WTC11 (cell line): Measurements from ENCODE around the gene DCX. TPM values are rescaled to one million over a fixed set of nuclear protein-coding genes. Genes with fewer than 3 reads are reported as not detected.

Experiments used
- ATAC-seq: fragments of 200-7000 bp; cut with Tn5 transposase; 2 replicates; pipeline ENCODE4 v1.10.0; 2021; ENCODE audit warnings: mild to moderate bottlenecking, moderate library complexity
- CTCF ChIA-PET: fragments of 300-600 bp; sonication (Branson Sonifier 250); formaldehyde crosslinking; loops from one replicate; lab custom pipeline; 2021; ENCODE audit warnings: antibody characterized with exemption; lab: Charles Lee
- POLR2A ChIA-PET: fragments of 350-600 bp; sonication (Branson Sonifier 250); formaldehyde crosslinking; loops from one replicate; lab custom pipeline; 2021; ENCODE audit warnings: antibody characterized with exemption; lab: Charles Lee
- DNase-seq: peaks from one replicate; pipeline ENCODE4 v3.0.0; 2021; ENCODE audit warnings: low spot score
- H3K27ac Mint-ChIP-seq: 2 replicates; pipeline ENCODE4 v1.8.0; 2021; ENCODE audit warnings: mixed read lengths
- H3K27me3 Mint-ChIP-seq: 2 replicates; pipeline ENCODE4 v1.8.0; 2021; ENCODE audit warnings: low read depth, mild to moderate bottlenecking, moderate library complexity, mixed read lengths
- H3K36me3 Mint-ChIP-seq: 2 replicates; pipeline ENCODE4 v1.8.0; 2021; ENCODE audit warnings: mixed read lengths
- H3K4me1 Mint-ChIP-seq: 2 replicates; pipeline ENCODE4 v1.8.0; 2022; ENCODE audit warnings: mixed read lengths
- H3K4me3 Mint-ChIP-seq: 2 replicates; pipeline ENCODE4 v1.8.0; 2021; ENCODE audit warnings: mild to moderate bottlenecking, moderate library complexity, mixed read lengths
- H3K9me3 Mint-ChIP-seq: 2 replicates; pipeline ENCODE4 v1.8.0; 2021; ENCODE audit warnings: mixed read lengths
- CREB1 ChIP-seq: sonication (generic); formaldehyde crosslinking; IDR thresholded peaks from 2 replicates; pipeline ENCODE4 v1.8.0; 2023; ENCODE audit warnings: mild to moderate bottlenecking, missing genetic modification reagents
- IRF2 ChIP-seq: sonication (generic); formaldehyde crosslinking; IDR thresholded peaks from 2 replicates; pipeline ENCODE4 v1.8.0; 2022; ENCODE audit warnings: low read depth, missing genetic modification reagents, borderline replicate concordance
- NFYB ChIP-seq: sonication (generic); formaldehyde crosslinking; conservative IDR thresholded peaks from 2 replicates; pipeline ENCODE4 v1.8.0; 2022; ENCODE audit warnings: low read depth, missing genetic modification reagents
- PREB ChIP-seq: sonication (generic); formaldehyde crosslinking; IDR thresholded peaks from 2 replicates; pipeline ENCODE4 v1.8.1; 2022; ENCODE audit warnings: mild to moderate bottlenecking, missing genetic modification reagents, moderate library complexity, borderline replicate concordance
- SMAD4 ChIP-seq: sonication (generic); formaldehyde crosslinking; IDR thresholded peaks from 2 replicates; pipeline ENCODE4 v1.8.0; 2022; ENCODE audit warnings: mild to moderate bottlenecking, missing genetic modification reagents
- SOX15 ChIP-seq: fragments of 250-450 bp; sonication (Bioruptor Pico); IDR thresholded peaks from 2 replicates; pipeline ENCODE4 v1.9.0; 2021; ENCODE audit warnings: mild to moderate bottlenecking
- USF2 ChIP-seq: sonication (generic); formaldehyde crosslinking; IDR thresholded peaks from 2 replicates; pipeline ENCODE4 v1.8.1; 2023; ENCODE audit warnings: mild to moderate bottlenecking, missing genetic modification reagents, moderate library complexity
- total RNA-seq: library from RNA; stranded (reverse); gene quantifications from 3 replicates; pipeline ENCODE4 v1.2.3, GENCODE V29; 2021
- TF ChIP-seq, protein P1 (sequence below): sonication (generic); formaldehyde crosslinking; IDR thresholded peaks from 2 replicates; pipeline ENCODE4 v1.8.0; 2022; ENCODE audit warnings: mild to moderate bottlenecking, missing genetic modification reagents
- TF ChIP-seq, protein P2 (sequence below): fragments of 250-450 bp; sonication (Bioruptor Pico); conservative IDR thresholded peaks from 2 replicates; pipeline ENCODE4 v1.9.0; 2021; ENCODE audit warnings: mild to moderate bottlenecking
- TF ChIP-seq, protein P3 (sequence below): fragments of 250-450 bp; sonication (Bioruptor Pico); IDR thresholded peaks from 2 replicates; pipeline ENCODE4 v1.9.0; 2021; ENCODE audit warnings: mild to moderate bottlenecking
- TF ChIP-seq, protein P4 (sequence below): sonication (generic); formaldehyde crosslinking; IDR thresholded peaks from 2 replicates; pipeline ENCODE4 v1.8.0; 2023; ENCODE audit warnings: missing genetic modification reagents, mild to moderate bottlenecking, borderline replicate concordance

The DCX gene
- total RNA-seq, 1 experiment from 2014 or later, result 2.1 TPM

DNA sequence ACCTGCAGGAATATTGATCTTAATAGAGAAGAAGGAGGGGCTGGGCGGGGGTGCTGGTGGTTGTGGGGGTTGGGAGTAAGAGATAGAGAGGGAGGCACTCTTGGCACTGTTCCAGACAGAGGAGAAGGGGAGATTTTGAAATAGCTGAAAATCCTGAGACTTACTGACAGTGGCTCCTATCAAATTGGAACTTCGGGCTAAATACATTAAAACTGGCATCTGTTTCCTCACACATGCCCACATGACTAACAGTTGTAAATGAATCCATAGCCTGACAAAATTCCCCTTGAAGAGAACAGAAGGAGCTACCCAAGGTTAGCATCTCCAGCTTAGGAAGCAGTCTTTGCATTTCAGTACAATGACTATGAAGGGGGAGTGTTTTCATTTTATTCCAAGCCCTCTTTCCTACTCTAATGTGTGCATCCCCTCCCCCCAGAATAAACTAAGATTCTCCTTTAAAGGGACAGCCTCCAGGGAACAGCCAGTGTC lies 1.4 kb downstream of the DCX start:
- ChIA-PET POLR2A (no interaction called here), CTCF (interaction anchor here (1.7 kb wide), 1 partner anchor 35 kb away, joined by 6 read pairs; no protein-coding TSS in a partner anchor)
- no peaks in the 10 kb centered on the region for H3K9me3 Mint-ChIP-seq
- no peak for DNase-seq
- TF ChIP-seq, protein P1, sequence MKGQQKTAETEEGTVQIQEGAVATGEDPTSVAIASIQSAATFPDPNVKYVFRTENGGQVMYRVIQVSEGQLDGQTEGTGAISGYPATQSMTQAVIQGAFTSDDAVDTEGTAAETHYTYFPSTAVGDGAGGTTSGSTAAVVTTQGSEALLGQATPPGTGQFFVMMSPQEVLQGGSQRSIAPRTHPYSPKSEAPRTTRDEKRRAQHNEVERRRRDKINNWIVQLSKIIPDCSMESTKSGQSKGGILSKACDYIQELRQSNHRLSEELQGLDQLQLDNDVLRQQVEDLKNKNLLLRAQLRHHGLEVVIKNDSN (CRISPR knock-in tag), result no peak
- TF ChIP-seq CREB1 (CRISPR knock-in tag) (no peak), USF2 (no peak), PREB (CRISPR knock-in tag) (no peak), SMAD4 (CRISPR knock-in tag) (no peak), NFYB (CRISPR knock-in tag) (no peak)
- TF ChIP-seq, protein P2, sequence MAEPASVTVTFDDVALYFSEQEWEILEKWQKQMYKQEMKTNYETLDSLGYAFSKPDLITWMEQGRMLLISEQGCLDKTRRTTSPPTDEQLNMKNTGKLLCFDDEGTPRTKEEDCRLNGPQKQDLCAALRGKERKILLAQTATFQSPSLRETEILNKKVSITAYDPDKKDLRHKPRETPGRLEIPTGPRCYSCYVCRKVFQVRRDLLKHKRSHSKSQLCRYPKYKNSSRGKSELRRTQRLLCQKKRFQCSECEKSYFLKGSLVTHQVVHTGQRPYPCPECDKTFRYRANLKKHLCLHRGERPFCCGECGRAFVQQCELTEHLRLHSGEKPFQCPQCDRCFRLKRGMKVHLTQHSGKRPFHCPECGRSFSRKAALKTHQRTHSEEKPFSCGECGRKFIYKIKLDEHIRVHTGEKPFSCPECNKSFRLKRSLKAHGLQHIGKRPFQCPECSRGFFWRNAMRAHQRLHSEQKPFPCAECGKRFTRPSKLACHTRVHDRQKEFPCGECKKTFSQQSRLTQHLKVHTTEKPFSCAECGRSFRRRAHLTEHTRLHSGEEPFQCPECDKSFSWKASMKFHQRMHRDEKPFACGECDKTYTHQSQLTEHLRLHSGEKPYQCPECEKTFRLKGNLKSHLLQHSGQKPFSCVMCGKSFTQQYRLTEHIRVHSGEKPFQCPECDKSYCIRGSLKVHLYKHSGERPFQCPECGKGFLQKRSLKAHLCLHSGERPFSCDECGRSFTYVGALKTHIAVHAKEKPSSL (CRISPR knock-in tag), result no peak
- TF ChIP-seq, protein P3, sequence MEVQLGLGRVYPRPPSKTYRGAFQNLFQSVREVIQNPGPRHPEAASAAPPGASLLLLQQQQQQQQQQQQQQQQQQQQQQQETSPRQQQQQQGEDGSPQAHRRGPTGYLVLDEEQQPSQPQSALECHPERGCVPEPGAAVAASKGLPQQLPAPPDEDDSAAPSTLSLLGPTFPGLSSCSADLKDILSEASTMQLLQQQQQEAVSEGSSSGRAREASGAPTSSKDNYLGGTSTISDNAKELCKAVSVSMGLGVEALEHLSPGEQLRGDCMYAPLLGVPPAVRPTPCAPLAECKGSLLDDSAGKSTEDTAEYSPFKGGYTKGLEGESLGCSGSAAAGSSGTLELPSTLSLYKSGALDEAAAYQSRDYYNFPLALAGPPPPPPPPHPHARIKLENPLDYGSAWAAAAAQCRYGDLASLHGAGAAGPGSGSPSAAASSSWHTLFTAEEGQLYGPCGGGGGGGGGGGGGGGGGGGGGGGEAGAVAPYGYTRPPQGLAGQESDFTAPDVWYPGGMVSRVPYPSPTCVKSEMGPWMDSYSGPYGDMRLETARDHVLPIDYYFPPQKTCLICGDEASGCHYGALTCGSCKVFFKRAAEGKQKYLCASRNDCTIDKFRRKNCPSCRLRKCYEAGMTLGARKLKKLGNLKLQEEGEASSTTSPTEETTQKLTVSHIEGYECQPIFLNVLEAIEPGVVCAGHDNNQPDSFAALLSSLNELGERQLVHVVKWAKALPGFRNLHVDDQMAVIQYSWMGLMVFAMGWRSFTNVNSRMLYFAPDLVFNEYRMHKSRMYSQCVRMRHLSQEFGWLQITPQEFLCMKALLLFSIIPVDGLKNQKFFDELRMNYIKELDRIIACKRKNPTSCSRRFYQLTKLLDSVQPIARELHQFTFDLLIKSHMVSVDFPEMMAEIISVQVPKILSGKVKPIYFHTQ, result no peak
- H3K27ac Mint-ChIP-seq, result no peak overlapping the region
- no peak for ATAC-seq
- H3K4me3 Mint-ChIP-seq, result peak overlapping the region; percentile 64; the same call in 1 of the 2 replicates
- H3K36me3 Mint-ChIP-seq, result no peaks in the 10 kb centered on the region
- peaks cover 34% of the 10 kb centered on the region for H3K4me1 Mint-ChIP-seq
- peaks cover 22% of the 10 kb centered on the region for H3K27me3 Mint-ChIP-seq

DNA sequence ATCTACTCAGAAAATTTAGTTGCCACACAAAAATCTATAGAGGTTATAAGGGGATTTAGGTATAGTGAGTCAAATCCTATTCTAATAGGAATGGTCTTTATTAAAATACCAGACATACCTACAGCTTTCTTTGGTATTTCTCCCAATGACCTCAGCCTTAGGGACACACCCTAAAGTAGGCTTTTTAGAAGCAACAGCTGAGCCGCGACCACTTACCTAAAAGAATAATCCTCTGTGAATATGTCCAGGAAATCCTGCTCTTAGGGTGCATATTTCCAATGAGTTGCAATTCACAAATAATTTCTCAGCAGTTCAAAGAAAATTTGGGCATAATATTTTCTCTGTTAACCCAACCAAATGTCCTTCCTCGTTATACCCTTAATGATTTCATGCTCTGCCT lies 2.7 kb downstream of the DCX start:
- DNase-seq (no peak), ATAC-seq (no peak)
- CTCF ChIA-PET, result no interaction called here
- Mint-ChIP-seq H3K36me3 (no peaks in the 10 kb centered on the region), H3K4me1 (peaks cover 34% of the 10 kb centered on the region), H3K27me3 (peaks cover 22% of the 10 kb centered on the region), H3K9me3 (no peaks in the 10 kb centered on the region), H3K4me3 (no peak overlapping the region), H3K27ac (no peak overlapping the region)
- TF ChIP-seq, protein P1 (CRISPR knock-in tag), result no peak
- TF ChIP-seq USF2 (no peak), IRF2 (CRISPR knock-in tag) (no peak), PREB (CRISPR knock-in tag) (no peak), SOX15 (CRISPR knock-in tag) (no peak), SMAD4 (CRISPR knock-in tag) (no peak)
- TF ChIP-seq, protein P4, sequence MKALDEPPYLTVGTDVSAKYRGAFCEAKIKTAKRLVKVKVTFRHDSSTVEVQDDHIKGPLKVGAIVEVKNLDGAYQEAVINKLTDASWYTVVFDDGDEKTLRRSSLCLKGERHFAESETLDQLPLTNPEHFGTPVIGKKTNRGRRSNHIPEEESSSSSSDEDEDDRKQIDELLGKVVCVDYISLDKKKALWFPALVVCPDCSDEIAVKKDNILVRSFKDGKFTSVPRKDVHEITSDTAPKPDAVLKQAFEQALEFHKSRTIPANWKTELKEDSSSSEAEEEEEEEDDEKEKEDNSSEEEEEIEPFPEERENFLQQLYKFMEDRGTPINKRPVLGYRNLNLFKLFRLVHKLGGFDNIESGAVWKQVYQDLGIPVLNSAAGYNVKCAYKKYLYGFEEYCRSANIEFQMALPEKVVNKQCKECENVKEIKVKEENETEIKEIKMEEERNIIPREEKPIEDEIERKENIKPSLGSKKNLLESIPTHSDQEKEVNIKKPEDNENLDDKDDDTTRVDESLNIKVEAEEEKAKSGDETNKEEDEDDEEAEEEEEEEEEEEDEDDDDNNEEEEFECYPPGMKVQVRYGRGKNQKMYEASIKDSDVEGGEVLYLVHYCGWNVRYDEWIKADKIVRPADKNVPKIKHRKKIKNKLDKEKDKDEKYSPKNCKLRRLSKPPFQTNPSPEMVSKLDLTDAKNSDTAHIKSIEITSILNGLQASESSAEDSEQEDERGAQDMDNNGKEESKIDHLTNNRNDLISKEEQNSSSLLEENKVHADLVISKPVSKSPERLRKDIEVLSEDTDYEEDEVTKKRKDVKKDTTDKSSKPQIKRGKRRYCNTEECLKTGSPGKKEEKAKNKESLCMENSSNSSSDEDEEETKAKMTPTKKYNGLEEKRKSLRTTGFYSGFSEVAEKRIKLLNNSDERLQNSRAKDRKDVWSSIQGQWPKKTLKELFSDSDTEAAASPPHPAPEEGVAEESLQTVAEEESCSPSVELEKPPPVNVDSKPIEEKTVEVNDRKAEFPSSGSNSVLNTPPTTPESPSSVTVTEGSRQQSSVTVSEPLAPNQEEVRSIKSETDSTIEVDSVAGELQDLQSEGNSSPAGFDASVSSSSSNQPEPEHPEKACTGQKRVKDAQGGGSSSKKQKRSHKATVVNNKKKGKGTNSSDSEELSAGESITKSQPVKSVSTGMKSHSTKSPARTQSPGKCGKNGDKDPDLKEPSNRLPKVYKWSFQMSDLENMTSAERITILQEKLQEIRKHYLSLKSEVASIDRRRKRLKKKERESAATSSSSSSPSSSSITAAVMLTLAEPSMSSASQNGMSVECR (CRISPR knock-in tag), result no peak
- POLR2A ChIA-PET, result no interaction called here
